Fibroblast of lung (primary cell): Measurements from ENCODE around the gene NRF1.
"Not testable (repeated sequence)": the region's sequence is repeated elsewhere in the genome, so short reads cannot be mapped to it uniquely, and the experiment has no call there.

ENCODE experiments used
- CTCF ChIP-seq, 2 donors: IDR thresholded peaks in 1 of 2; conservative IDR thresholded peaks in 1 of 2; 1 replicate in 1 of 2; 2 replicates in 1 of 2; pipeline ENCODE4 v1.5.1; 2011 to 2012; ENCODE audit warnings: low read length in 2 of 2, control low read depth in 1 of 2, inconsistent platforms in 1 of 2, low read depth in 1 of 2, mild to moderate bottlenecking in 1 of 2
- EZH2 ChIP-seq: IDR thresholded peaks from 2 replicates; pipeline ENCODE4 v1.5.1; 2012; ENCODE audit warnings: low read length, control low read depth, mild to moderate bottlenecking; ENCODE audit errors: missing control alignments

- TF ChIP-seq CTCF (conservative IDR thresholded peaks at IDR 0.05 in 1 of 2, IDR thresholded peaks at IDR 0.05 in 1 of 2; ENCODE audit: low read depth in 1 of 2, low read length in 2 of 2); EZH2: not testable (repeated sequence)
These were observed 7.5 kb upstream of the NRF1 start for GRCh38 chr7:129604021-129604420.
